HCT116 (cell line): Measurements from ENCODE around the gene UVRAG. TPM values are rescaled to one million over a fixed set of nuclear protein-coding genes. Genes with fewer than 3 reads are reported as not detected.

Source experiments
- ATAC-seq: fragments of 200-7000 bp; cut with Tn5 transposase; 2 replicates; pipeline ENCODE4 v1.9.1; 2020; ENCODE audit warnings: mild to moderate bottlenecking, moderate library complexity
- BruUV-seq: library from RNA; stranded (reverse); fragments of 400-500 nt; replicated peaks from 2 replicates; lab custom pipeline; 2021; lab: Mats Ljungman, UMichigan
- CTCF ChIA-PET: fragments of 300-600 bp; sonication (Branson Sonifier 250); formaldehyde crosslinking; loops from one replicate; lab custom pipeline; 2021; ENCODE audit warnings: antibody characterized with exemption; lab: Charles Lee
- POLR2A ChIA-PET: fragments of 300-600, 350-600 bp; sonication (Branson Sonifier 250); formaldehyde crosslinking; loops from one replicate; lab custom pipeline; 2021; ENCODE audit warnings: antibody characterized with exemption; lab: Charles Lee
- RAD21 ChIA-PET, 2 experiments: fragments of 300-600 bp; sonication (Branson Sonifier 250); formaldehyde crosslinking; loops; one replicate each; lab custom pipeline; 2023; ENCODE audit warnings: low total read pairs in 2 of 2; ENCODE audit not compliant: uncharacterized antibody in 2 of 2, unreplicated experiment in 2 of 2, low non-redundant PET in 1 of 2; lab: Charles Lee
- DNase-seq: peaks from one replicate; pipeline ENCODE4 v3.0.0-alpha.2; 2010; ENCODE audit warnings: low read depth, low spot score
- H2AFZ ChIP-seq: fragments of 200-600 bp; shearing (Covaris generic), sonication (generic); 2 replicates; pipeline ENCODE4 v1.6.1; 2017; ENCODE audit warnings: low read depth, mixed run types, mixed read lengths, antibody characterized with exemption, low read length; ENCODE audit not compliant: poor library complexity, severe bottlenecking
- H3K27ac ChIP-seq: 2 replicates; pipeline ENCODE4 v1.5.1; 2012; ENCODE audit warnings: low read depth, low read length
- H3K27me3 ChIP-seq: fragments of 200-600 bp; sonication (generic); 2 replicates; pipeline ENCODE4 v1.6.1; 2016; ENCODE audit warnings: mixed run types, low read length, mixed read lengths; ENCODE audit not compliant: insufficient read depth
- H3K36me3 ChIP-seq, 2 experiments: fragments of 200-500 bp in 1 of 2; fragments of 200-600 bp in 1 of 2; sonication (Bioruptor generic) in 1 of 2; sonication (generic) in 1 of 2; 2 replicates each; pipeline versions ENCODE4 v1.5.1 to v1.6.1; 2014 to 2016; ENCODE audit warnings: low read length in 2 of 2, inconsistent platforms in 1 of 2, mixed read lengths in 1 of 2, mixed run types in 1 of 2; ENCODE audit not compliant: insufficient read depth in 2 of 2, control insufficient read depth in 1 of 2
- H3K4me1 ChIP-seq, 2 experiments: fragments of 200-600 bp in 1 of 2; sonication (generic) in 1 of 2; 2 replicates each; pipeline versions ENCODE4 v1.5.1 to v1.6.1; 2012 to 2017; ENCODE audit warnings: low read length in 2 of 2, inconsistent platforms in 1 of 2, mild to moderate bottlenecking in 1 of 2, mixed read lengths in 1 of 2, mixed run types in 1 of 2, moderate library complexity in 1 of 2; ENCODE audit not compliant: insufficient read depth in 2 of 2, control insufficient read depth in 1 of 2
- H3K4me2 ChIP-seq: fragments of 200-600 bp; sonication (generic); 2 replicates; pipeline ENCODE4 v1.6.1; 2017; ENCODE audit warnings: mixed run types, low read length, mixed read lengths
- H3K4me3 ChIP-seq, 2 experiments: fragments of 200-600 bp in 1 of 2; sonication (generic) in 1 of 2; replicated peaks in 1 of 2; 2 replicates each; pipeline ENCODE4 v1.5.1; 2011 to 2016; ENCODE audit warnings: low read length in 2 of 2, control low read depth in 1 of 2, low read depth in 1 of 2, mild to moderate bottlenecking in 1 of 2, mixed read lengths in 1 of 2, mixed run types in 1 of 2
- H3K79me2 ChIP-seq: fragments of 200-600 bp; sonication (generic); 2 replicates; pipeline ENCODE4 v1.6.1; 2017; ENCODE audit warnings: mild to moderate bottlenecking, mixed run types, low read length, moderate library complexity, mixed read lengths; ENCODE audit not compliant: insufficient read depth
- H3K9ac ChIP-seq: fragments of 200-600 bp; sonication (generic); 2 replicates; pipeline ENCODE4 v1.6.1; 2016; ENCODE audit warnings: low read length, mixed read lengths
- H3K9me2 ChIP-seq: fragments of 200-600 bp; sonication (generic), shearing (Covaris generic); 2 replicates; pipeline ENCODE4 v1.6.1; 2017; ENCODE audit warnings: mixed run types, mild to moderate bottlenecking, moderate library complexity; ENCODE audit not compliant: insufficient read depth
- H3K9me3 ChIP-seq, 2 experiments: fragments of 200-500 bp in 1 of 2; fragments of 200-600 bp in 1 of 2; sonication (Bioruptor generic) in 1 of 2; sonication (generic) in 1 of 2; 2 replicates each; pipeline ENCODE4 v1.6.1; 2014 to 2017; ENCODE audit warnings: low read length in 2 of 2, mixed read lengths in 2 of 2, inconsistent platforms in 1 of 2, low read depth in 1 of 2, mild to moderate bottlenecking in 1 of 2, mixed run types in 1 of 2, moderate library complexity in 1 of 2; ENCODE audit not compliant: control insufficient read depth in 1 of 2, insufficient read depth in 1 of 2
- H4K20me1 ChIP-seq: fragments of 200-600 bp; sonication (generic), shearing (Covaris generic); 2 replicates; pipeline ENCODE4 v1.6.1; 2017; ENCODE audit warnings: mixed run types, mild to moderate bottlenecking, moderate library complexity; ENCODE audit not compliant: insufficient read depth
- CBX3 ChIP-seq: IDR thresholded peaks from 2 replicates; pipeline ENCODE4 v1.6.1; 2012; ENCODE audit warnings: low read depth
- CEBPB ChIP-seq: IDR thresholded peaks from 2 replicates; pipeline ENCODE4 v1.6.1; 2012; ENCODE audit warnings: low read depth
- EGR1 ChIP-seq: IDR thresholded peaks from 2 replicates; pipeline ENCODE4 v1.6.1; 2012; ENCODE audit warnings: low read depth
- ELF1 ChIP-seq: IDR thresholded peaks from 2 replicates; pipeline ENCODE4 v1.6.1; 2012; ENCODE audit warnings: low read depth, borderline replicate concordance
- EZH2 ChIP-seq: fragments of 200-600 bp; sonication (generic); IDR thresholded peaks from 2 replicates; pipeline ENCODE4 v1.6.1; 2017; ENCODE audit warnings: antibody characterized with exemption, mixed run types
- TCF7L2 ChIP-seq: IDR thresholded peaks from 2 replicates; pipeline ENCODE4 v1.7.0; 2011; ENCODE audit warnings: borderline replicate concordance, inconsistent platforms; ENCODE audit not compliant: insufficient read depth, insufficient read length; ENCODE audit errors: extremely low read depth
- ZNF274 ChIP-seq: fragments of 200-500 bp; sonication (Bioruptor generic); IDR thresholded peaks from 2 replicates; pipeline ENCODE4 v1.6.1; 2014; ENCODE audit warnings: mild to moderate bottlenecking, low read depth, low read length, inconsistent platforms
- intact Hi-C: fragments of 100-400 bp; cut with micrococcal nuclease; formaldehyde crosslinking; loops from 2 replicates; pipeline ENCODE4 v1.10.0; 2022
- total RNA-seq: library from RNA; stranded (reverse); gene quantifications from one replicate; pipeline ENCODE4 v1.2.1, GENCODE V29; 2021; ENCODE audit not compliant: unreplicated experiment
- TF ChIP-seq, protein P1 (sequence below): IDR thresholded peaks from 2 replicates; pipeline ENCODE4 v1.6.1; 2012
- TF ChIP-seq, protein P2 (sequence below), 3 experiments: fragments of 200-600 bp in 1 of 3; sonication (generic) in 1 of 3; IDR thresholded peaks in 2 of 3; conservative IDR thresholded peaks in 1 of 3; 2 replicates each; pipeline ENCODE4 v1.5.1; 2012 to 2017; ENCODE audit warnings: low read depth in 2 of 3, low read length in 2 of 3, antibody characterized with exemption in 1 of 3, borderline replicate concordance in 1 of 3, control low read depth in 1 of 3, mild to moderate bottlenecking in 1 of 3, mixed read lengths in 1 of 3, mixed run types in 1 of 3, moderate library complexity in 1 of 3; ENCODE audit not compliant: insufficient read depth in 1 of 3

UVRAG gene
- total RNA-seq, 1 experiment from 2014 or later = 12.3 TPM

DNA sequence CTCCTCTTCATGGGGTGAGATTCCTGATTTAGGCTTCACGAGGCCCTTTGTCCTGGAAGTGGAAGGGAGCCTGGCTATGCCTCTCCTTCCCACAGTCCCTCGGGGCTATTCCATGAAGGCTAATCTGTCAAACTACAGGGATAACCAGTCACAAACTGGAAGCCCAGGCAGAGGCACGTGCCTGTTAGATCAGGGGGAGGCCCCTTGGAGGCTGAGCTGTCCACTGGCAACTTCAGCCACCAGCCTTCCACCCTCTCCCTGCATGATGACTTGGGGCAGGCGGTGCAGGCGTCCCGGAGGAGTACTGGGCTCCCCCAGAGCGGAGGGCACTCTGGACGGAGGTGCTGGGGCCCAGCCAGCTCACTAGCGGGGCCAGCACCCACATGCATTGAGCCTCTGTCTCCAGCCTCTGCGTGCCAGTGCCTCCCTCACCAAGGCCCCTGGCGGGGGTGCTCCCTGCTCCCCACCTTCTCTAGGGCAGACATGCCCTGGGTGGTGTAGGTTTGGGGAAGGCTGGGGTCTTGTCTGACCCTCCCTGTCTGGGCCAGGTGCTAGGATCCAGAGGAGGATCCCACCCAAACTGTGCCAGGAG is 348.4 kb downstream of the UVRAG start:
- no TSS peak for BruUV-seq
- POLR2A ChIA-PET = no interaction called here

More for the DNA sequence above, 348.4 kb downstream of the UVRAG start:
- H3K79me2 ChIP-seq = no peaks in the 10 kb centered on the region
- H3K36me3 ChIP-seq = no peaks in the 10 kb centered on the region
- H3K9me2 ChIP-seq = no peaks in the 10 kb centered on the region
- H3K4me2 ChIP-seq = no peak overlapping the region
- H3K27me3 ChIP-seq = no peaks in the 10 kb centered on the region
- TF ChIP-seq, protein P1, sequence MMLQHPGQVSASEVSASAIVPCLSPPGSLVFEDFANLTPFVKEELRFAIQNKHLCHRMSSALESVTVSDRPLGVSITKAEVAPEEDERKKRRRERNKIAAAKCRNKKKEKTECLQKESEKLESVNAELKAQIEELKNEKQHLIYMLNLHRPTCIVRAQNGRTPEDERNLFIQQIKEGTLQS = no peak
- TF ChIP-seq EZH2 (no peak), CEBPB (no peak), ELF1 (no peak), EGR1 (no peak), CBX3 (no peak), TCF7L2 (no peak), ZNF274 (no peak)
- TF ChIP-seq, protein P2, sequence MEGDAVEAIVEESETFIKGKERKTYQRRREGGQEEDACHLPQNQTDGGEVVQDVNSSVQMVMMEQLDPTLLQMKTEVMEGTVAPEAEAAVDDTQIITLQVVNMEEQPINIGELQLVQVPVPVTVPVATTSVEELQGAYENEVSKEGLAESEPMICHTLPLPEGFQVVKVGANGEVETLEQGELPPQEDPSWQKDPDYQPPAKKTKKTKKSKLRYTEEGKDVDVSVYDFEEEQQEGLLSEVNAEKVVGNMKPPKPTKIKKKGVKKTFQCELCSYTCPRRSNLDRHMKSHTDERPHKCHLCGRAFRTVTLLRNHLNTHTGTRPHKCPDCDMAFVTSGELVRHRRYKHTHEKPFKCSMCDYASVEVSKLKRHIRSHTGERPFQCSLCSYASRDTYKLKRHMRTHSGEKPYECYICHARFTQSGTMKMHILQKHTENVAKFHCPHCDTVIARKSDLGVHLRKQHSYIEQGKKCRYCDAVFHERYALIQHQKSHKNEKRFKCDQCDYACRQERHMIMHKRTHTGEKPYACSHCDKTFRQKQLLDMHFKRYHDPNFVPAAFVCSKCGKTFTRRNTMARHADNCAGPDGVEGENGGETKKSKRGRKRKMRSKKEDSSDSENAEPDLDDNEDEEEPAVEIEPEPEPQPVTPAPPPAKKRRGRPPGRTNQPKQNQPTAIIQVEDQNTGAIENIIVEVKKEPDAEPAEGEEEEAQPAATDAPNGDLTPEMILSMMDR (IDR thresholded peaks at IDR 0.05 in 2 of 3, conservative IDR thresholded peaks at IDR 0.05 in 1 of 3; ENCODE audit: borderline replicate concordance in 1 of 3, insufficient read depth in 1 of 3, low read depth in 2 of 3, low read length in 2 of 3) = no peak
- no peak overlapping the region for H3K4me3 ChIP-seq
- ChIA-PET CTCF (interaction anchor here (1.6 kb wide), 1 partner anchor 11 kb away, joined by 7 read pairs; no protein-coding TSS in a partner anchor), RAD21 (no interaction called here)
- H4K20me1 ChIP-seq = no peaks in the 10 kb centered on the region
- no peaks in the 10 kb centered on the region for H3K9me3 ChIP-seq
- H3K9ac ChIP-seq = no peak overlapping the region
- DNase-seq (no peak), ATAC-seq (no peak)
- intact Hi-C loops = no loop called here
- H2AFZ ChIP-seq = no peak overlapping the region
- no peaks in the 10 kb centered on the region for H3K4me1 ChIP-seq
- H3K27ac ChIP-seq = no peak overlapping the region
